HepG2 (cell line): ENCODE results near the gene FANCM. TPM values are rescaled to one million over a fixed set of nuclear protein-coding genes. Genes with fewer than 3 reads are reported as not detected.

Experiments
- CHCHD3 ChIP-seq: sonication (generic); formaldehyde crosslinking; IDR thresholded peaks from 2 replicates; pipeline ENCODE4 v1.8.0; 2022; ENCODE audit warnings: mild to moderate bottlenecking, missing genetic modification reagents, moderate library complexity
- EED ChIP-seq: sonication (generic); formaldehyde crosslinking; IDR thresholded peaks from 2 replicates; pipeline ENCODE4 v1.5.0; 2020; ENCODE audit warnings: mild to moderate bottlenecking, missing genetic modification reagents
- HHEX ChIP-seq: IDR thresholded peaks from 2 replicates; pipeline ENCODE4 v1.6.1; 2016; ENCODE audit warnings: control low read depth
- KLF6 ChIP-seq: IDR thresholded peaks from 2 replicates; pipeline ENCODE4 v1.8.0; 2016; ENCODE audit warnings: missing biosample characterization, missing genetic modification reagents
- MED8 ChIP-seq: sonication (generic); formaldehyde crosslinking; IDR thresholded peaks from 2 replicates; pipeline ENCODE4 v1.8.1; 2023; ENCODE audit warnings: mild to moderate bottlenecking, missing genetic modification reagents; ENCODE audit not compliant: insufficient replicate concordance
- PAF1 ChIP-seq: IDR thresholded peaks from 2 replicates; pipeline ENCODE4 v1.6.1; 2016; ENCODE audit warnings: missing genetic modification reagents, missing compliant biosample characterization
- PCBP2 ChIP-seq: fragments of 200-400 bp; formaldehyde crosslinking; optimal IDR thresholded peaks from 2 replicates; pipeline ENCODE3; 2018; ENCODE audit warnings: low read length, low read depth; ENCODE audit not compliant: poor library complexity, severe bottlenecking
- SKI ChIP-seq: fragments of 450-650 bp; IDR thresholded peaks from one replicate; pipeline ENCODE4 v1.6.1; 2018; ENCODE audit warnings: mild to moderate bottlenecking; ENCODE audit not compliant: partially characterized antibody
- SP2 ChIP-seq: sonication (generic); formaldehyde crosslinking; IDR thresholded peaks from 2 replicates; pipeline ENCODE4 v1.5.1; 2020; ENCODE audit warnings: mild to moderate bottlenecking, missing genetic modification reagents
- TFAP4 ChIP-seq: sonication (generic); IDR thresholded peaks from 2 replicates; pipeline ENCODE4 v1.6.1; 2016; ENCODE audit warnings: low read depth, borderline replicate concordance
- ZBTB8A ChIP-seq: sonication (generic); formaldehyde crosslinking; IDR thresholded peaks from 2 replicates; pipeline ENCODE4 v1.4.0; 2020; ENCODE audit warnings: mild to moderate bottlenecking, low read depth, missing genetic modification reagents, borderline replicate concordance
- ZFP82 ChIP-seq: sonication (generic); formaldehyde crosslinking; IDR thresholded peaks from 2 replicates; pipeline ENCODE4 v1.5.1; 2020; ENCODE audit warnings: mild to moderate bottlenecking, missing genetic modification reagents, borderline replicate concordance
- ZNF136 ChIP-seq: sonication (generic); formaldehyde crosslinking; IDR thresholded peaks from 2 replicates; pipeline ENCODE4 v1.8.1; 2022; ENCODE audit warnings: low read depth, mild to moderate bottlenecking, moderate library complexity, missing genetic modification reagents
- ZNF235 ChIP-seq: sonication (generic); formaldehyde crosslinking; IDR thresholded peaks from 2 replicates; pipeline ENCODE4 v1.8.1; 2023; ENCODE audit warnings: mild to moderate bottlenecking, missing genetic modification reagents, borderline replicate concordance
- ZNF256 ChIP-seq: sonication (generic); formaldehyde crosslinking; conservative IDR thresholded peaks from 2 replicates; pipeline ENCODE4 v1.4.0; 2020; ENCODE audit warnings: missing genetic modification reagents
- ZNF276 ChIP-seq: sonication (generic); formaldehyde crosslinking; IDR thresholded peaks from 2 replicates; pipeline ENCODE4 v1.4.0; 2020; ENCODE audit warnings: mild to moderate bottlenecking, low read depth, missing genetic modification reagents
- ZNF3 ChIP-seq: IDR thresholded peaks from 2 replicates; pipeline ENCODE4 v1.7.0; 2017; ENCODE audit warnings: inconsistent platforms
- ZNF451 ChIP-seq: sonication (generic); formaldehyde crosslinking; IDR thresholded peaks from 2 replicates; pipeline ENCODE4 v1.5.0; 2020; ENCODE audit warnings: mild to moderate bottlenecking, missing genetic modification reagents
- ZNF552 ChIP-seq: sonication (generic); formaldehyde crosslinking; IDR thresholded peaks from 2 replicates; pipeline ENCODE4 v1.9.0; 2022; ENCODE audit warnings: missing genetic modification reagents, mild to moderate bottlenecking, borderline replicate concordance
- ZNF687 ChIP-seq: sonication (generic); formaldehyde crosslinking; IDR thresholded peaks from 2 replicates; pipeline ENCODE4 v1.5.1; 2020; ENCODE audit warnings: mild to moderate bottlenecking, missing genetic modification reagents, moderate library complexity
- ZXDC ChIP-seq: sonication (generic); formaldehyde crosslinking; IDR thresholded peaks from 2 replicates; pipeline ENCODE4 v1.5.0; 2020; ENCODE audit warnings: mild to moderate bottlenecking, missing genetic modification reagents
- polyA plus RNA-seq, 8 experiments: library from polyadenylated mRNA; depleted of rRNA in 3 of 8; stranded (reverse) in 7 of 8; unstranded in 1 of 8; fragments of >200 nt; fragmentation: Illumina TruSeq in 4 of 8; extraction: Trizol in 4 of 8; gene quantifications; 2 replicates each; pipeline versions ENCODE4 v1.2.1 to v1.2.3, GENCODE V29; 2011 to 2016; ENCODE audit warnings: low read depth in 4 of 8, missing spikeins in 1 of 8, mixed read lengths in 1 of 8; ENCODE audit not compliant: insufficient read depth in 1 of 8
- total RNA-seq, 5 experiments: library from RNA; depleted of rRNA; stranded (reverse); fragments of >200 nt; fragmentation: Illumina TruSeq; extraction: Trizol; gene quantifications; 2 replicates each; pipeline ENCODE4 v1.2.3, GENCODE V29; 2016; ENCODE audit warnings: low read depth in 1 of 5

FANCM gene
- total and polyA plus RNA-seq, 2 of the 13 experiments (the other 11 are each of a cell fraction or from before 2014, with no cell fraction given), result 2.6 to 10.4 TPM

GRCh38 chr14:45135659-45136395 lies at the start of gene FANCM (continued):
- TF ChIP-seq ZNF687 (CRISPR knock-in tag) (peak; percentile 67), PAF1 (CRISPR knock-in tag) (no peak), ZBTB8A (CRISPR knock-in tag) (no peak), EED (CRISPR knock-in tag) (no peak), ZNF235 (no peak), ZFP82 (CRISPR knock-in tag) (no peak), CHCHD3 (no peak), ZNF3 (CRISPR knock-in tag) (0 out of 2 replicates have a peak, but pooled peaks have one; percentile 37), KLF6 (CRISPR knock-in tag) (no peak), ZNF276 (no peak), ZNF256 (CRISPR knock-in tag) (no peak), SKI (no peak), ZNF136 (CRISPR knock-in tag) (no peak; the same call in 1 of the 2 replicates), TFAP4 (peak; percentile 33; the same call in 1 of the 2 replicates), ZNF552 (no peak), SP2 (CRISPR knock-in tag) (peak; percentile 86), ZNF451 (CRISPR knock-in tag) (no peak), ZXDC (peak; percentile 72; the same call in 1 of the 2 replicates), HHEX (no peak), MED8 (no peak), PCBP2 (no peak)
